Bronchial epithelial cell (primary cell): Measurements from ENCODE around the gene ATP2B1. TPM values are rescaled to one million over a fixed set of nuclear protein-coding genes. Genes with fewer than 3 reads are reported as not detected.

Experiments used
- DNase-seq: peaks from one replicate; pipeline ENCODE4 v3.0.0-alpha.2; 2010; ENCODE audit warnings: low read depth
- FAIRE-seq: peaks from 2 replicates; lab custom pipeline; 2011; peaks lifted over from hg19 to GRCh38; lab: Jason Lieb, UNC
- H3K27me3 ChIP-seq: 2 replicates; pipeline ENCODE4 v1.5.1; 2011; ENCODE audit warnings: low read length; ENCODE audit not compliant: control insufficient read depth, insufficient read depth
- H3K36me3 ChIP-seq: 2 replicates; pipeline ENCODE4 v1.5.1; 2011; ENCODE audit warnings: low read length; ENCODE audit not compliant: control insufficient read depth, insufficient read depth
- H3K4me3 ChIP-seq: 2 replicates; pipeline ENCODE4 v1.5.1; 2011; ENCODE audit warnings: mild to moderate bottlenecking, low read depth, low read length, control low read depth
- total RNA-seq: library from RNA; depleted of rRNA; stranded (reverse); fragments of >200 nt; gene quantifications from 2 replicates; pipeline ENCODE4 v1.2.1, GENCODE V29; 2014
- TF ChIP-seq, protein P1 (sequence below): IDR thresholded peaks from 2 replicates; pipeline ENCODE4 v1.5.1; 2011; ENCODE audit warnings: mild to moderate bottlenecking, moderate library complexity, low read length, control low read depth, inconsistent platforms; ENCODE audit not compliant: insufficient read depth, severe bottlenecking

ATP2B1 gene
- total RNA-seq, 1 donor from 2014 or later: 69.8 TPM

DNA sequence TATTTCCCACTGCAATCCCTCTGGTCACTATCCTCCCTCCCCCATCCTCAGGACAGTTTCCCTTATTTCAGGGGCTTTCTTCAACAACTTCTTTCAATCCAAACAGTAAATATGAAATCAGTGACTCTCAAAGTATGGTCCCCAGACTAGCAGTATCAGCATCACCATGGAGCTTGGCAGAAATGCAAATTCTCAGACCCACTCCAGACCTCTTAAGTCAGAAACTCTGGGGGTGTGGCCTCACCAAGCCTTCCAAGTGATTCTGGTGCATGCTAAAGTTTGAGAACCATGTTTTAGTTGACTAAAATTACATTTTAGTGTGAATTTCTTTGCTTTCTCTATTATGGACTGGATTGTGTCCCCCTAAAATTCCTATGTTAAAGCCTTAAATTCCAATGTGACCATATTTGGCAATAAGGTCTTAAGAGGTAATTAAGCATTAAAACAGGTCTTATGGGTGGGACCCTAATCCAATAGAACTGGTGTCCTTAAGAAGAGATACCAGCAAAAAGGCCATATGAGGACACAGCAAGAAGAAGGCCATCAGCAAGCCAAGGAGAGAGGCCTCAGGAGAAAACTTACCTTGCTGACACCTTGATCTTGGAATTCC, 23.2 kb downstream of the ATP2B1 start:
- DNase-seq (no peak), FAIRE-seq (no peak)
- TF ChIP-seq, protein P1, sequence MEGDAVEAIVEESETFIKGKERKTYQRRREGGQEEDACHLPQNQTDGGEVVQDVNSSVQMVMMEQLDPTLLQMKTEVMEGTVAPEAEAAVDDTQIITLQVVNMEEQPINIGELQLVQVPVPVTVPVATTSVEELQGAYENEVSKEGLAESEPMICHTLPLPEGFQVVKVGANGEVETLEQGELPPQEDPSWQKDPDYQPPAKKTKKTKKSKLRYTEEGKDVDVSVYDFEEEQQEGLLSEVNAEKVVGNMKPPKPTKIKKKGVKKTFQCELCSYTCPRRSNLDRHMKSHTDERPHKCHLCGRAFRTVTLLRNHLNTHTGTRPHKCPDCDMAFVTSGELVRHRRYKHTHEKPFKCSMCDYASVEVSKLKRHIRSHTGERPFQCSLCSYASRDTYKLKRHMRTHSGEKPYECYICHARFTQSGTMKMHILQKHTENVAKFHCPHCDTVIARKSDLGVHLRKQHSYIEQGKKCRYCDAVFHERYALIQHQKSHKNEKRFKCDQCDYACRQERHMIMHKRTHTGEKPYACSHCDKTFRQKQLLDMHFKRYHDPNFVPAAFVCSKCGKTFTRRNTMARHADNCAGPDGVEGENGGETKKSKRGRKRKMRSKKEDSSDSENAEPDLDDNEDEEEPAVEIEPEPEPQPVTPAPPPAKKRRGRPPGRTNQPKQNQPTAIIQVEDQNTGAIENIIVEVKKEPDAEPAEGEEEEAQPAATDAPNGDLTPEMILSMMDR: no peak
- Histone ChIP-seq H3K27me3 (no peaks in the 10 kb centered on the region), H3K4me3 (no peak overlapping the region), H3K36me3 (no peaks in the 10 kb centered on the region)

GRCh38 chr12:89684136-89684535, 24.5 kb downstream of the ATP2B1 start:
- FAIRE-seq (no peak), DNase-seq (no peak)
- Histone ChIP-seq H3K4me3 (no peak overlapping the region), H3K36me3 (no peaks in the 10 kb centered on the region), H3K27me3 (no peaks in the 10 kb centered on the region)
- TF ChIP-seq, protein P1: no peak

DNA sequence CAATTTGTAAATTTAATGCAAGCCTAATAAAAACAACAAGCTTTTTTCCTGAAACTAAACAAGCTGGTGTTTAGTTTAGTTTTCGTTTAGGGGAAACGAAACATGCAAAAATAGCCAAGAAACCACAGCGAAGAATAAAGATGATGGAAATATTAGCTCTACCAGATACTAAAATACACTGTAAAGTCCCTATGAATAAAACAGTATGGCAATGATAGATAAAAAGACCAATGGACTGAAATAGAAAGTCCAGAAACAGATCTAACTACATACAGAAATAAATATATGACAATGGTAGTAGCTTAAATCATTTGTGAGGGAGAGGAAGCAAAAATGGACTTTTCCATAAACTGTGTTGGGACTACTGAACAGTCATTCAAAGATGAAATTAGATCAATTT, 26.4 kb downstream of the ATP2B1 start:
- TF ChIP-seq, protein P1: no peak
- DNase-seq: no peak
- H3K36me3 ChIP-seq: no peaks in the 10 kb centered on the region
- no peaks in the 10 kb centered on the region for H3K27me3 ChIP-seq
- H3K4me3 ChIP-seq: no peak overlapping the region
- FAIRE-seq: no peak

GRCh38 chr12:89680409-89680808, 28.2 kb downstream of the ATP2B1 start:
- TF ChIP-seq, protein P1: no peak
- no peaks in the 10 kb centered on the region for H3K27me3 ChIP-seq
- no peak for FAIRE-seq
- H3K36me3 ChIP-seq: no peaks in the 10 kb centered on the region
- no peak overlapping the region for H3K4me3 ChIP-seq
- no peak for DNase-seq

- DNase-seq (no peak), FAIRE-seq (no peak)
- Histone ChIP-seq H3K36me3 (no peaks in the 10 kb centered on the region), H3K4me3 (no peak overlapping the region), H3K27me3 (no peaks in the 10 kb centered on the region)
- TF ChIP-seq, protein P1: no peak
These were observed 29.0 kb downstream of the ATP2B1 start for GRCh38 chr12:89679631-89680030.

DNA sequence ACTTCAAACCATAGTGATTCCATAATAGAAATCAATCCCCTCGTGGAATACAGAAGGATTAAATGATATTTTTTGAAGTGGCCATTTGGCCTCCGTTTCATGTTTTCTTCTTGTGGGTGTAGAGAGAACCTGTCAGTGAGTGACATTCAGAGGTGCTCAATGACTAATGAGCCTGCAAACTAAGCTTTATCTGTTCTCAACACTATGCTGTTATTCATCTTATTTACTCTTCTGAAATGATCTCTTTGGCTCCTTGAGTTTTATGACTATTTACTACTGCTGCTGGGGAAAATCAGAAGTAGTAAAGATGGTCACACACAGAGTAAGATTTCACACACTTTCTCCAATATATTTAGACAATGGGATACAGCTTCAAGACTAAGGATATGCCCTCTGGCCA, 30.4 kb downstream of the ATP2B1 start:
- TF ChIP-seq, protein P1: no peak
- Histone ChIP-seq H3K36me3 (no peaks in the 10 kb centered on the region), H3K27me3 (no peaks in the 10 kb centered on the region), H3K4me3 (no peak overlapping the region)
- DNase-seq (peak; percentile 53), FAIRE-seq (no peak)
